Gastrocnemius medialis (tissue), 4 donors: ENCODE data around the gene MED27.

ENCODE experiments used
- POLR2A ChIP-seq, 2 donors: fragments of 450-650 bp; IDR thresholded peaks; one replicate each; pipeline ENCODE4 v1.6.1; 2017; ENCODE audit warnings: antibody characterized with exemption in 2 of 2, mild to moderate bottlenecking in 2 of 2, moderate library complexity in 2 of 2
- TF ChIP-seq, protein P1 (sequence below), 5 experiments: fragments of 450-650 bp in 3 of 5; fragments of 200-600 bp in 2 of 5; sonication (generic) in 2 of 5; IDR thresholded peaks in 4 of 5; conservative IDR thresholded peaks in 1 of 5; 1 replicate in 4 of 5; 2 replicates in 1 of 5; pipeline ENCODE4 v1.5.1; 2016 to 2019; ENCODE audit warnings: antibody characterized with exemption in 5 of 5, mild to moderate bottlenecking in 3 of 5, moderate library complexity in 3 of 5

DNA sequence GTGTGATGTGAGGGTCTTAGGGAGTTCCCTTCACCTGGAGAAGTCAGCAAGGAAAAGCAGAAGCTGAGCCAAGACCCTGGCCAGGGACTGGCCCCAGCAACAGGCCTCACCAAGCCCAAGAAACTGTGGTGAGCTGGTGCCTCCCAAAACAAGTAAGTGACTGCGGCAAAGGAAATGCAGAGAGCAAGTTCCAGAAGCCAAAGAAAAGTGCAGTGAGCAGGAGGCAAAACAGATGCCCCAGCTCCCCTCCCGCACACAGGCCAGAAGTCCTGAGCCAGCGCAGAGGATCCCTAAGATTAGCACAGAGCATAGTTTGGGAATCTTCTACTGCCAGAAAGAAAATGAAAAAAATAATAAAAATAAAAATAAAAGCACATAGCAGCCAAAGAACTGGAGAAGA lies 13.2 kb downstream of the MED27 start:
- TF ChIP-seq, protein P1, sequence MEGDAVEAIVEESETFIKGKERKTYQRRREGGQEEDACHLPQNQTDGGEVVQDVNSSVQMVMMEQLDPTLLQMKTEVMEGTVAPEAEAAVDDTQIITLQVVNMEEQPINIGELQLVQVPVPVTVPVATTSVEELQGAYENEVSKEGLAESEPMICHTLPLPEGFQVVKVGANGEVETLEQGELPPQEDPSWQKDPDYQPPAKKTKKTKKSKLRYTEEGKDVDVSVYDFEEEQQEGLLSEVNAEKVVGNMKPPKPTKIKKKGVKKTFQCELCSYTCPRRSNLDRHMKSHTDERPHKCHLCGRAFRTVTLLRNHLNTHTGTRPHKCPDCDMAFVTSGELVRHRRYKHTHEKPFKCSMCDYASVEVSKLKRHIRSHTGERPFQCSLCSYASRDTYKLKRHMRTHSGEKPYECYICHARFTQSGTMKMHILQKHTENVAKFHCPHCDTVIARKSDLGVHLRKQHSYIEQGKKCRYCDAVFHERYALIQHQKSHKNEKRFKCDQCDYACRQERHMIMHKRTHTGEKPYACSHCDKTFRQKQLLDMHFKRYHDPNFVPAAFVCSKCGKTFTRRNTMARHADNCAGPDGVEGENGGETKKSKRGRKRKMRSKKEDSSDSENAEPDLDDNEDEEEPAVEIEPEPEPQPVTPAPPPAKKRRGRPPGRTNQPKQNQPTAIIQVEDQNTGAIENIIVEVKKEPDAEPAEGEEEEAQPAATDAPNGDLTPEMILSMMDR (IDR thresholded peaks at IDR 0.05 in 4 of 5, conservative IDR thresholded peaks at IDR 0.05 in 1 of 5) = no peak
- TF ChIP-seq POLR2A (IDR thresholded peaks at IDR 0.05) = no peak
